HepG2 (cell line): ENCODE data around the gene GPATCH3. TPM values are rescaled to one million over a fixed set of nuclear protein-coding genes. Genes with fewer than 3 reads are reported as not detected.

Experiments
- ATAD3A ChIP-seq: sonication (generic); formaldehyde crosslinking; IDR thresholded peaks from 2 replicates; pipeline ENCODE4 v1.4.0; 2020; ENCODE audit warnings: missing genetic modification reagents
- CBX2 ChIP-seq, 2 experiments: fragments of 200-600 bp in 1 of 2; sonication (generic); formaldehyde crosslinking in 1 of 2; IDR thresholded peaks; 2 replicates each; pipeline versions ENCODE4 v1.7.0 to v1.8.1; 2018 to 2022; ENCODE audit warnings: low read depth in 2 of 2, low read length in 1 of 2, mild to moderate bottlenecking in 1 of 2, missing genetic modification reagents in 1 of 2
- DR1 ChIP-seq: sonication (generic); formaldehyde crosslinking; IDR thresholded peaks from 2 replicates; pipeline ENCODE4 v1.8.0; 2021; ENCODE audit warnings: mild to moderate bottlenecking, missing genetic modification reagents, inconsistent platforms
- EHMT2 ChIP-seq: fragments of 200-600 bp; sonication (generic); IDR thresholded peaks from 2 replicates; pipeline ENCODE4 v1.7.0; 2017; ENCODE audit warnings: antibody characterized with exemption, low read depth, low read length, borderline replicate concordance
- HOXA9 ChIP-seq: sonication (generic); formaldehyde crosslinking; IDR thresholded peaks from 2 replicates; pipeline ENCODE4 v1.8.1; 2022; ENCODE audit warnings: missing genetic modification reagents, mild to moderate bottlenecking, moderate library complexity, borderline replicate concordance
- IKZF4 ChIP-seq: sonication (generic); formaldehyde crosslinking; IDR thresholded peaks from 2 replicates; pipeline ENCODE4 v1.5.1; 2020; ENCODE audit warnings: borderline replicate concordance, mild to moderate bottlenecking, low read depth, missing genetic modification reagents; ENCODE audit errors: not compliant biosample characterization
- NFE2L1 ChIP-seq: sonication (generic); formaldehyde crosslinking; IDR thresholded peaks from 2 replicates; pipeline ENCODE4 v1.4.0; 2020; ENCODE audit warnings: missing genetic modification reagents, mild to moderate bottlenecking, borderline replicate concordance
- NFKB2 ChIP-seq: sonication (generic); formaldehyde crosslinking; IDR thresholded peaks from 2 replicates; pipeline ENCODE4 v1.4.0; 2020; ENCODE audit warnings: missing genetic modification reagents, borderline replicate concordance
- NR2F2 ChIP-seq: IDR thresholded peaks from 2 replicates; pipeline ENCODE4 v1.6.1; 2012; ENCODE audit warnings: low read depth, inconsistent platforms, borderline replicate concordance
- ONECUT2 ChIP-seq: sonication (generic); formaldehyde crosslinking; IDR thresholded peaks from 2 replicates; pipeline ENCODE4 v1.4.0; 2020; ENCODE audit warnings: missing genetic modification reagents
- RBM39 ChIP-seq: fragments of 200-400 bp; formaldehyde crosslinking; IDR thresholded peaks from one replicate; pipeline ENCODE4 v1.6.1; 2018; ENCODE audit warnings: antibody characterized with exemption, mild to moderate bottlenecking, low read depth, low read length; ENCODE audit not compliant: poor library complexity, severe bottlenecking
- RFX1 ChIP-seq: fragments of 450-650 bp; IDR thresholded peaks from 2 replicates; pipeline ENCODE4 v1.6.1; 2017
- RFXAP ChIP-seq: sonication (generic); formaldehyde crosslinking; IDR thresholded peaks from 2 replicates; pipeline ENCODE4 v1.4.0; 2020; ENCODE audit warnings: missing genetic modification reagents, borderline replicate concordance
- SOX6 ChIP-seq, 2 experiments: fragments of 450-650 bp in 1 of 2; sonication (generic) in 1 of 2; formaldehyde crosslinking in 1 of 2; IDR thresholded peaks; 2 replicates each; pipeline versions ENCODE4 v1.4.0 to v1.6.1; 2017 to 2020; ENCODE audit warnings: antibody characterized with exemption in 1 of 2, mild to moderate bottlenecking in 1 of 2, missing genetic modification reagents in 1 of 2
- SP2 ChIP-seq: sonication (generic); formaldehyde crosslinking; IDR thresholded peaks from 2 replicates; pipeline ENCODE4 v1.5.1; 2020; ENCODE audit warnings: mild to moderate bottlenecking, missing genetic modification reagents
- SPEN ChIP-seq: sonication (generic); formaldehyde crosslinking; IDR thresholded peaks from 2 replicates; pipeline ENCODE4 v1.5.1; 2020; ENCODE audit warnings: low read depth, mild to moderate bottlenecking, missing genetic modification reagents
- WIZ ChIP-seq: sonication (generic); formaldehyde crosslinking; IDR thresholded peaks from 2 replicates; pipeline ENCODE4 v1.5.1; 2020; ENCODE audit warnings: mild to moderate bottlenecking, missing genetic modification reagents
- ZNF17 ChIP-seq: sonication (generic); formaldehyde crosslinking; IDR thresholded peaks from 2 replicates; pipeline ENCODE4 v1.5.0; 2020; ENCODE audit warnings: mild to moderate bottlenecking, missing genetic modification reagents
- ZNF557 ChIP-seq: sonication (generic); formaldehyde crosslinking; IDR thresholded peaks from 2 replicates; pipeline ENCODE4 v1.4.0; 2020; ENCODE audit warnings: missing genetic modification reagents
- ZNF660 ChIP-seq: sonication (generic); formaldehyde crosslinking; IDR thresholded peaks from 2 replicates; pipeline ENCODE4 v1.5.1; 2020; ENCODE audit warnings: mild to moderate bottlenecking, low read depth, missing genetic modification reagents, borderline replicate concordance
- ZNF790 ChIP-seq: sonication (generic); formaldehyde crosslinking; IDR thresholded peaks from 2 replicates; pipeline ENCODE4 v1.8.0; 2022; ENCODE audit warnings: missing genetic modification reagents, mild to moderate bottlenecking, borderline replicate concordance
- polyA plus RNA-seq, 8 experiments: library from polyadenylated mRNA; depleted of rRNA in 3 of 8; stranded (reverse) in 7 of 8; unstranded in 1 of 8; fragments of >200 nt; fragmentation: Illumina TruSeq in 4 of 8; extraction: Trizol in 4 of 8; gene quantifications; 2 replicates each; pipeline versions ENCODE4 v1.2.1 to v1.2.3, GENCODE V29; 2011 to 2016; ENCODE audit warnings: low read depth in 4 of 8, missing spikeins in 1 of 8, mixed read lengths in 1 of 8; ENCODE audit not compliant: insufficient read depth in 1 of 8
- total RNA-seq, 5 experiments: library from RNA; depleted of rRNA; stranded (reverse); fragments of >200 nt; fragmentation: Illumina TruSeq; extraction: Trizol; gene quantifications; 2 replicates each; pipeline ENCODE4 v1.2.3, GENCODE V29; 2016; ENCODE audit warnings: low read depth in 1 of 5
- TF ChIP-seq, protein P1 (sequence below): sonication (generic); formaldehyde crosslinking; IDR thresholded peaks from 2 replicates; pipeline ENCODE4 v1.4.0; 2020; ENCODE audit warnings: low read depth, mild to moderate bottlenecking, missing genetic modification reagents
- TF ChIP-seq, protein P2 (sequence below): conservative IDR thresholded peaks from 2 replicates; pipeline ENCODE4 v1.6.1; 2018; ENCODE audit warnings: missing genetic modification reagents
- TF ChIP-seq, protein P3 (sequence below): sonication (generic); formaldehyde crosslinking; IDR thresholded peaks from 2 replicates; pipeline ENCODE4 v1.8.1; 2023; ENCODE audit warnings: mild to moderate bottlenecking, missing genetic modification reagents, borderline replicate concordance
- TF ChIP-seq, protein P4 (sequence below): sonication (generic); formaldehyde crosslinking; IDR thresholded peaks from 2 replicates; pipeline ENCODE4 v1.4.0; 2020; ENCODE audit warnings: missing genetic modification reagents

The GPATCH3 gene
- total and polyA plus RNA-seq, 2 of the 13 experiments (the other 11 are each of a cell fraction or from before 2014, with no cell fraction given) = 8.3 to 11.0 TPM

DNA sequence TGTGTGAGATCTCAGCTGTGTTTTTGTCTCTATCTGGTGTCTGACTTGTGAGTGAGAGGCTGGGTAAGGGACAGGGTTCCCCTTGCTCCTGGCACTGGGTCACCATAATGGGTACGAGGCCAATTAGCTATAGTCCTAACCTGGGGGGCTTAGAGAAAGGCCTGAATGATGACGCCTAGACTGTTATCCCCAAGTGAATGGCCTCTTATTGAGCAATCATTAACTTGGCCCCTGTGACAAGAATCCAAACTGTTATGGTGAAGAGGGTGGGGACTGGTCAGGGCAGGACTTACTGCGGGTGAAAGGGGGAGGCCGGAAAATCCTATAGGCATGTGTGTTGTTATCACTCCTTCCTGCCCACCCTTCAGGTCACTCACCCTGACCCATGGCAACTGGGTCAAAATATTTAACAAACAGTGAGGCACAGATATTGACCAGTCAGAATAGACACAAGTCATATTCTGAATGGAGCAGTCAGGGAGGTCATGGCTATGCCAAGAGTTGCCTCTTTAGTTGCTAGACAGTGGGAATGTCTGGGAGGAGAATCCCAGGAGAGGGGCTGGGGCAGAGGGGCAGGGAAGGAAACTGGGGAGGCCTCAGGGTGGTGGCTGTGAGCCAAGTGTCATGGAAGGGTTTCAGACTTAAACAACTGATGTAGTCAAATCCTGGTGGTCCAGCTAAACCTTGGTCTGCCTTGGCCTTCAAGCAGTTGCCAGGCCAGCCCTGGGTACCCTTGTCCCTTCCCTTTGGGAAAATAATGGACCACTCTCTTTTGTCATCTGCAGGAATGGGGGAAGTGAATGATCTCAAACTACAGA lies 10.3 kb upstream of the GPATCH3 start (continued):
- TF ChIP-seq, protein P1, sequence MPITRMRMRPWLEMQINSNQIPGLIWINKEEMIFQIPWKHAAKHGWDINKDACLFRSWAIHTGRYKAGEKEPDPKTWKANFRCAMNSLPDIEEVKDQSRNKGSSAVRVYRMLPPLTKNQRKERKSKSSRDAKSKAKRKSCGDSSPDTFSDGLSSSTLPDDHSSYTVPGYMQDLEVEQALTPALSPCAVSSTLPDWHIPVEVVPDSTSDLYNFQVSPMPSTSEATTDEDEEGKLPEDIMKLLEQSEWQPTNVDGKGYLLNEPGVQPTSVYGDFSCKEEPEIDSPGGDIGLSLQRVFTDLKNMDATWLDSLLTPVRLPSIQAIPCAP (CRISPR knock-in tag) = no peak
- TF ChIP-seq ZNF557 (CRISPR knock-in tag) (0 out of 2 replicates have a peak, but pooled peaks have one; percentile 53), ZNF17 (CRISPR knock-in tag) (0 out of 2 replicates have a peak, but pooled peaks have one; percentile 67), ZNF660 (CRISPR knock-in tag) (no peak), ONECUT2 (peak; percentile 87), ZNF790 (CRISPR knock-in tag) (no peak), HOXA9 (CRISPR knock-in tag) (no peak), NFE2L1 (CRISPR knock-in tag) (no peak), NR2F2 (peak; percentile 98), WIZ (CRISPR knock-in tag) (no peak; the same call in 1 of the 2 replicates), RFXAP (CRISPR knock-in tag) (peak; percentile 78; the same call in 1 of the 2 replicates), SPEN (CRISPR knock-in tag) (peak; percentile 91; the same call in 1 of the 2 replicates), NFKB2 (CRISPR knock-in tag) (no peak; the same call in 1 of the 2 replicates), DR1 (CRISPR knock-in tag) (peak; percentile 40; the same call in 1 of the 2 replicates), SP2 (CRISPR knock-in tag) (no peak), IKZF4 (CRISPR knock-in tag) (no peak), ATAD3A (no peak), EHMT2 (no peak), SOX6 (IDR thresholded peaks at IDR 0.05) (no peak), SOX6 (CRISPR knock-in tag; IDR thresholded peaks at IDR 0.05) (peak; percentile 94), RFX1 (peak; percentile 86), RBM39 (no peak), CBX2 (IDR thresholded peaks at IDR 0.05; ENCODE audit: low read depth, low read length) (no peak), CBX2 (CRISPR knock-in tag; IDR thresholded peaks at IDR 0.05; ENCODE audit: low read depth) (no peak)
- TF ChIP-seq, protein P2, sequence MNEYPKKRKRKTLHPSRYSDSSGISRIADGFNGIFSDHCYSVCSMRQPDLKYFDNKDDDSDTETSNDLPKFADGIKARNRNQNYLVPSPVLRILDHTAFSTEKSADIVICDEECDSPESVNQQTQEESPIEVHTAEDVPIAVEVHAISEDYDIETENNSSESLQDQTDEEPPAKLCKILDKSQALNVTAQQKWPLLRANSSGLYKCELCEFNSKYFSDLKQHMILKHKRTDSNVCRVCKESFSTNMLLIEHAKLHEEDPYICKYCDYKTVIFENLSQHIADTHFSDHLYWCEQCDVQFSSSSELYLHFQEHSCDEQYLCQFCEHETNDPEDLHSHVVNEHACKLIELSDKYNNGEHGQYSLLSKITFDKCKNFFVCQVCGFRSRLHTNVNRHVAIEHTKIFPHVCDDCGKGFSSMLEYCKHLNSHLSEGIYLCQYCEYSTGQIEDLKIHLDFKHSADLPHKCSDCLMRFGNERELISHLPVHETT (CRISPR knock-in tag) = 0 out of 2 replicates have a peak, but pooled peaks have one; percentile 12
- TF ChIP-seq, protein P3, sequence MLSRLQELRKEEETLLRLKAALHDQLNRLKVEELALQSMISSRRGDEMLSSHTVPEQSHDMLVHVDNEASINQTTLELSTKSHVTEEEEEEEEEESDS = 0 out of 2 replicates have a peak, but pooled peaks have one; percentile 3
- TF ChIP-seq, protein P4, sequence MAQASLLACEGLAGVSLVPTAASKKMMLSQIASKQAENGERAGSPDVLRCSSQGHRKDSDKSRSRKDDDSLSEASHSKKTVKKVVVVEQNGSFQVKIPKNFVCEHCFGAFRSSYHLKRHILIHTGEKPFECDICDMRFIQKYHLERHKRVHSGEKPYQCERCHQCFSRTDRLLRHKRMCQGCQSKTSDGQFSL (CRISPR knock-in tag) = no peak
